Measurements from ENCODE around the gene PLAAT4.

The PLAAT4 gene

DNA sequence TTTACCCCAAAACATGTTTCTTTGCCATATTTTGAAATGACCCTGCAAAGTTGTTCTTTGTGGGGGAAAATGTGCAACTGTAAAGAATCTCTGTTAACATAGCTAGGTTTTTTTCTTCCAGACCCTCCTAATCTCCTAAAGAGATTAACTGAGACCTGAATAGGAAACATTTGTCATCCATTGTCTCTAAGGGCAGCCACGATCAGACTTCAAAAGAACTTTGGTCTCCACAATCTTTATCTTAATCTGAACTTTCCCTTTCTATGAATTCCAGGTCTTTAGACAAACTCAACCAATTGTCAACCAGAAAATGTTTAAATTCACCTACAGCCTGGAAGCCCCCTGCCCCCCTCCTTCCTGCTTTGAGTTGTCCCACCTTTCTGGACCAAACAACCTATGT, 35.4 kb upstream of the PLAAT4 start:
- Histone ChIP-seq H3K4me3 (ENCODE audit: low read depth, low read length) (no peak overlapping the region), H3K79me2 (ENCODE audit: control insufficient read depth, insufficient read depth, low read length, unreplicated experiment) (no peaks in the 10 kb centered on the region), H3K27me3 (ENCODE audit: insufficient read depth, low read length) (peaks cover 27% of the 10 kb centered on the region), H3K27ac (ENCODE audit: low read depth, low read length) (no peak overlapping the region), H2AFZ (ENCODE audit: low read length, unreplicated experiment) (no peak overlapping the region), H3K36me3 (ENCODE audit: insufficient read depth, low read length) (no peaks in the 10 kb centered on the region), H3K4me1 (ENCODE audit: control insufficient read depth, insufficient read depth, low read length, unreplicated experiment) (no peaks in the 10 kb centered on the region)

DNA sequence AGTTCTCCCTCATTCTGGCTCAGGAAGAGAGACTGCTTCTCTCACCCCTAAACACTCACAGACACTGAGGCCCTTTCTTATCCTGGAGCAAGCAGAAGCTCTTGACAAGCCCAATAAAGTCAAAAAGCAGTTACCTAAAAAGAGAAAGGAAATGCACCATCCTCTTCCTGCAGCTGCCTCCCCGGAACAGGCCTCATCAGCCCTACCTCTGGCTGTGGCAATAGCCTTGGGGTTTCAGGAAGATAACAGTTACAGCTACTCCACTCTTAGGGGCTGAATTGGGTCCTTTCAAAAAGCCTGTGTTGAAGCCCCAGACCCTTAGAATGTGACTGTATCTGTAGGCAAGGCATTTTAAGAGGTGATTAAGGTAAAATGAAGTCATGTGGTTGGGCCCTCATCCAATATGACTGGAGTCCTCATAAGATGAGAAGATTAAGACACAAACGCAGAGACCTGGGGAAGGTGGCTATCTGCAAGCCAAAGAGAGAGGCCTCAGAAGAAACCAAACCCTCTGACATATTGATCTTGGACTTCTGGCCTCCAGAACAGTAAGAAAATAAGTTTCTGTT, 34.3 kb upstream of the PLAAT4 start:
- no peak overlapping the region for H2AFZ ChIP-seq (ENCODE audit: low read length, unreplicated experiment)
- no peak overlapping the region for H3K27ac ChIP-seq (ENCODE audit: low read depth, low read length)

GRCh38 chr11:63503492-63503891, 33.1 kb upstream of the PLAAT4 start:
- no peaks in the 10 kb centered on the region for H3K79me2 ChIP-seq (ENCODE audit: control insufficient read depth, insufficient read depth, low read length, unreplicated experiment)
- no peaks in the 10 kb centered on the region for H3K36me3 ChIP-seq (ENCODE audit: insufficient read depth, low read length)
- H3K27me3 ChIP-seq (ENCODE audit: insufficient read depth, low read length), result peaks cover 5% of the 10 kb centered on the region
- H3K4me3 ChIP-seq (ENCODE audit: low read depth, low read length), result no peak overlapping the region
- no peak overlapping the region for H3K27ac ChIP-seq (ENCODE audit: low read depth, low read length)
- H3K4me1 ChIP-seq (ENCODE audit: control insufficient read depth, insufficient read depth, low read length, unreplicated experiment), result no peaks in the 10 kb centered on the region
- no peak overlapping the region for H2AFZ ChIP-seq (ENCODE audit: low read length, unreplicated experiment)

More for the DNA sequence above, 34.3 kb upstream of the PLAAT4 start:
- Histone ChIP-seq H3K4me3 (ENCODE audit: low read depth, low read length) (no peak overlapping the region), H3K27me3 (ENCODE audit: insufficient read depth, low read length) (peaks cover 16% of the 10 kb centered on the region), H3K4me1 (ENCODE audit: control insufficient read depth, insufficient read depth, low read length, unreplicated experiment) (no peaks in the 10 kb centered on the region), H3K36me3 (ENCODE audit: insufficient read depth, low read length) (no peaks in the 10 kb centered on the region), H3K79me2 (ENCODE audit: control insufficient read depth, insufficient read depth, low read length, unreplicated experiment) (no peaks in the 10 kb centered on the region)

DNA sequence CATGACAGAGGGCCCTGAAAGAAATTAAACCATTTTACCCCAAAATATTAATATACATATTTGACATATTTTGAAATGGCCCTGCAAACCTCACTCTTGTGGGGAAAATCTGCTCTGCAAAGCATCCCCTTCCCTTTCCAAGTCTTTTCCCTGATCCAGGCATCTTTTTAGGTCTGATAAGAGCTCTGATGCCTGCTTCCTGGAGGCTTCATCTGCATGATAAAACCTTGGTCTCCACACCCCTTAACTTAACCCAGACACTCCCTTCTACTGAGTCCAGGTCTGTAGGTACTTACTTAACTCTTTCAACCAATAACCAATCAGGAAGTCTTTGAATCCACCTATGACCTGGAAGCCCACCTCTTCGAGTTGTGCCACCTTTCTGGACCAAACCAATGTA, 32.6 kb upstream of the PLAAT4 start:
- Histone ChIP-seq H2AFZ (ENCODE audit: low read length, unreplicated experiment) (no peak overlapping the region), H3K79me2 (ENCODE audit: control insufficient read depth, insufficient read depth, low read length, unreplicated experiment) (no peaks in the 10 kb centered on the region), H3K36me3 (ENCODE audit: insufficient read depth, low read length) (no peaks in the 10 kb centered on the region), H3K4me1 (ENCODE audit: control insufficient read depth, insufficient read depth, low read length, unreplicated experiment) (no peaks in the 10 kb centered on the region), H3K27me3 (ENCODE audit: insufficient read depth, low read length) (no peaks in the 10 kb centered on the region), H3K27ac (ENCODE audit: low read depth, low read length) (no peak overlapping the region), H3K4me3 (ENCODE audit: low read depth, low read length) (no peak overlapping the region)

GRCh38 chr11:63504933-63505586, 31.5 kb upstream of the PLAAT4 start:
- Histone ChIP-seq H3K4me1 (ENCODE audit: control insufficient read depth, insufficient read depth, low read length, unreplicated experiment) (peaks cover under 1% of the 10 kb centered on the region), H3K79me2 (ENCODE audit: control insufficient read depth, insufficient read depth, low read length, unreplicated experiment) (no peaks in the 10 kb centered on the region), H3K36me3 (ENCODE audit: insufficient read depth, low read length) (no peaks in the 10 kb centered on the region), H3K27me3 (ENCODE audit: insufficient read depth, low read length) (no peaks in the 10 kb centered on the region), H2AFZ (ENCODE audit: low read length, unreplicated experiment) (no peak overlapping the region), H3K4me3 (ENCODE audit: low read depth, low read length) (no peak overlapping the region), H3K27ac (ENCODE audit: low read depth, low read length) (no peak overlapping the region)

- Histone ChIP-seq H3K36me3 (ENCODE audit: insufficient read depth, low read length) (no peaks in the 10 kb centered on the region), H2AFZ (ENCODE audit: low read length, unreplicated experiment) (no peak within 1 kb of the TSS), H3K27ac (ENCODE audit: low read depth, low read length) (no peak within 1 kb of the TSS), H3K27me3 (ENCODE audit: insufficient read depth, low read length) (no peaks in the 10 kb centered on the region), H3K79me2 (ENCODE audit: control insufficient read depth, insufficient read depth, low read length, unreplicated experiment) (no peaks in the 10 kb centered on the region), H3K4me1 (ENCODE audit: control insufficient read depth, insufficient read depth, low read length, unreplicated experiment) (peaks cover 10% of the 10 kb centered on the region), H3K4me3 (ENCODE audit: low read depth, low read length) (no peak within 1 kb of the TSS)
Observed at GRCh38 chr11:63505857-63506528, 30.6 kb upstream of the PLAAT4 start, which contains the start of gene LGALS12. LGALS12 (plus strand) TSS chr11:63506084; CDS start chr11:63506459, 375 bp downstream.

- peaks cover 17% of the 10 kb centered on the region for H3K4me1 ChIP-seq (ENCODE audit: control insufficient read depth, insufficient read depth, low read length, unreplicated experiment)
Observed at GRCh38 chr11:63506876-63507275, 29.7 kb upstream of the PLAAT4 start.

DNA sequence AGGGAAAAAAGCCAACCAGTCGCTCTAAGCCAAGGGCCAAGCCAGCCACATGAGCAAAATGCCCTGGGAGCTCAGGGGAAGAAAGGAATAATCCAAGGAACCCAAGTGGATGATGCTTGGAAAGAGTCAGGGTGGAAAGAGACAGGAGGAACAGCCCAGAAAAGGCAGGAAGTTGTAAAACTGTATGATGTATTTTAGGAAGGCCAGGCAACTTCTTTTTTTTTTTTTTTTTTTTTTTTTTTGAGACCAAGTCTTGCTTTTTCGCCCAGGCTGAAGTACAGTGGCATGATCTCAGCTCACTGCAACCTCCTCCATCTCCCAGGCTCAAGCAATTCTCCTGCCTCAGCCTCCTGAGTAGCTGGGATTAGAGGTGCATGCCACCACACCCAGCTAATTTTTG, 29.1 kb upstream of the PLAAT4 start:
- H3K79me2 ChIP-seq (ENCODE audit: control insufficient read depth, insufficient read depth, low read length, unreplicated experiment), result no peaks in the 10 kb centered on the region
- peaks cover 17% of the 10 kb centered on the region for H3K4me1 ChIP-seq (ENCODE audit: control insufficient read depth, insufficient read depth, low read length, unreplicated experiment)
- H3K27ac ChIP-seq (ENCODE audit: low read depth, low read length), result no peak overlapping the region
- H2AFZ ChIP-seq (ENCODE audit: low read length, unreplicated experiment), result no peak overlapping the region
- H3K27me3 ChIP-seq (ENCODE audit: insufficient read depth, low read length), result no peaks in the 10 kb centered on the region
- H3K36me3 ChIP-seq (ENCODE audit: insufficient read depth, low read length), result no peaks in the 10 kb centered on the region
- H3K4me3 ChIP-seq (ENCODE audit: low read depth, low read length), result no peak overlapping the region

More at GRCh38 chr11:63506876-63507275, 29.7 kb upstream of the PLAAT4 start:
- H3K27ac ChIP-seq (ENCODE audit: low read depth, low read length), result no peak overlapping the region
- H3K79me2 ChIP-seq (ENCODE audit: control insufficient read depth, insufficient read depth, low read length, unreplicated experiment), result no peaks in the 10 kb centered on the region
- no peak overlapping the region for H3K4me3 ChIP-seq (ENCODE audit: low read depth, low read length)
- H3K36me3 ChIP-seq (ENCODE audit: insufficient read depth, low read length), result no peaks in the 10 kb centered on the region
- no peaks in the 10 kb centered on the region for H3K27me3 ChIP-seq (ENCODE audit: insufficient read depth, low read length)
- no peak overlapping the region for H2AFZ ChIP-seq (ENCODE audit: low read length, unreplicated experiment)

DNA sequence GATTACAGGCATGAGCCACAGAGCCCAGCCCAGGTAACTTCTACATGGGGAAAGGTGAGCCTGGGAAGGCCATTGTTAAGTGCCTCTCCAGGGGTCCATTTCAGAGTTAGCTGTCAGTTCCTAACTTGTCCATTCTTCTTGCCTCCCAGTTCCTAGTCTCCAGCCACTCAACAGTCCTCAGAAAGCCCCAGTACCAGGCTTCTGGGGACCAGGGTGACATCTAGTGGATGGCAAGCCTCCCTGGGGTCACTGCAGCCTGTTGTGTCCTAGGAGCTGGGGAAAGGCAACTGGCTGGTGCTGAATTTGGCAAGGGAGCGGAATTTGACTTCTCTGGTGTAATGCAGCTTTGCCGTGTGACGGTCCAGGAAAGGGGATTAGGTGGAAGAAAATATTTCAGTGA, 28.6 kb upstream of the PLAAT4 start:
- H3K4me3 ChIP-seq (ENCODE audit: low read depth, low read length), result no peak overlapping the region
- no peaks in the 10 kb centered on the region for H3K36me3 ChIP-seq (ENCODE audit: insufficient read depth, low read length)
- no peaks in the 10 kb centered on the region for H3K79me2 ChIP-seq (ENCODE audit: control insufficient read depth, insufficient read depth, low read length, unreplicated experiment)
- H3K4me1 ChIP-seq (ENCODE audit: control insufficient read depth, insufficient read depth, low read length, unreplicated experiment), result peaks cover 17% of the 10 kb centered on the region
- no peaks in the 10 kb centered on the region for H3K27me3 ChIP-seq (ENCODE audit: insufficient read depth, low read length)
- H2AFZ ChIP-seq (ENCODE audit: low read length, unreplicated experiment), result no peak overlapping the region
- H3K27ac ChIP-seq (ENCODE audit: low read depth, low read length), result no peak overlapping the region

GRCh38 chr11:63508745-63509144, 27.9 kb upstream of the PLAAT4 start:
- Histone ChIP-seq H3K36me3 (ENCODE audit: insufficient read depth, low read length) (no peaks in the 10 kb centered on the region), H3K4me3 (ENCODE audit: low read depth, low read length) (no peak overlapping the region), H3K4me1 (ENCODE audit: control insufficient read depth, insufficient read depth, low read length, unreplicated experiment) (peaks cover 17% of the 10 kb centered on the region), H3K27ac (ENCODE audit: low read depth, low read length) (no peak overlapping the region), H3K79me2 (ENCODE audit: control insufficient read depth, insufficient read depth, low read length, unreplicated experiment) (no peaks in the 10 kb centered on the region), H3K27me3 (ENCODE audit: insufficient read depth, low read length) (no peaks in the 10 kb centered on the region), H2AFZ (ENCODE audit: low read length, unreplicated experiment) (no peak overlapping the region)

All from ACC112 (cell line).